Subcutaneous adipose tissue (tissue), 4 donors: Measurements from ENCODE around the gene OXCT1. TPM values are rescaled to one million over a fixed set of nuclear protein-coding genes. Genes with fewer than 3 reads are reported as not detected.

Experiments used
- CTCF ChIP-seq: fragments of 450-650 bp; IDR thresholded peaks from one replicate; pipeline ENCODE4 v1.5.1; 2016; ENCODE audit warnings: low read depth, mild to moderate bottlenecking, control low read depth, antibody characterized with exemption, moderate library complexity
- total RNA-seq, 4 donors: library from RNA; depleted of rRNA; stranded (reverse); fragments of >200 nt; gene quantifications; one replicate each; pipeline ENCODE4 v1.1.0, GENCODE V29; 2016

The OXCT1 gene
- total RNA-seq, 4 donors from 2014 or later, result 38.9 to 74.6 (median 57.1) TPM

- no peak for TF ChIP-seq CTCF
These were observed 187.6 kb downstream of the OXCT1 start for GRCh38 chr5:41682641-41683040.

- TF ChIP-seq CTCF, result no peak
These were observed 188.4 kb downstream of the OXCT1 start for GRCh38 chr5:41681840-41682239.

Other genes starting within 250 kb of the OXCT1 start
- 10 to 100 TPM; 19.9 to 42.2 (median 23.6) TPM for gene RIMOC1, start 33.9 kb upstream of the OXCT1 start, total RNA-seq
- gene FBXO4, start 54.9 kb upstream of the OXCT1 start, total RNA-seq, result 10 to 100 TPM; 23.8 to 33.9 (median 30.4) TPM